ENCODE results near the gene THPO.

The THPO gene

GRCh38 chr3:184361932-184362667 is 15.9 kb downstream of the THPO start:
- peak; percentile 60 to 71 for DNase-seq

- DNase-seq: peak; percentile 54 to 59
Measured at GRCh38 chr3:184361532-184361931, 16.5 kb downstream of the THPO start, which contains the start of the genes CLCN2 and POLR2H. TSS of gene CLCN2 (minus strand) at chr3:184361605. CDS start at chr3:184361479, 126 bp downstream. TSS of gene POLR2H (plus strand) at chr3:184361710. CDS start at chr3:184363493, 1,783 bp downstream.

- DNase-seq: no peak
Measured at GRCh38 chr3:184360929-184361531, 17.0 kb downstream of the THPO start.

- no peak for DNase-seq
Measured at GRCh38 chr3:184360070-184360928, 17.7 kb downstream of the THPO start.

GRCh38 chr3:184359610-184360009 is 18.4 kb downstream of the THPO start:
- no peak for DNase-seq

- DNase-seq: no peak
Measured at GRCh38 chr3:184358921-184359350, 19.1 kb downstream of the THPO start.

- DNase-seq: no peak
Measured at GRCh38 chr3:184358124-184358767, 19.8 kb downstream of the THPO start.

GRCh38 chr3:184357248-184358123 is 20.5 kb downstream of the THPO start:
- DNase-seq: no peak

GRCh38 chr3:184355261-184356040 is 22.6 kb downstream of the THPO start:
- no peak for DNase-seq

GRCh38 chr3:184354754-184355153 is 23.3 kb downstream of the THPO start:
- DNase-seq: no peak

GRCh38 chr3:184354121-184354728 is 23.8 kb downstream of the THPO start:
- DNase-seq: peak; percentile 74 to 77

GRCh38 chr3:184353546-184353941 is 24.5 kb downstream of the THPO start:
- DNase-seq: no peak

- DNase-seq: no peak
Measured at GRCh38 chr3:184352897-184353545, 25.0 kb downstream of the THPO start.

- DNase-seq: no peak
Measured at GRCh38 chr3:184352149-184352785, 25.7 kb downstream of the THPO start.

GRCh38 chr3:184351511-184352148 is 26.4 kb downstream of the THPO start:
- DNase-seq: no peak

GRCh38 chr3:184350618-184351017 is 27.4 kb downstream of the THPO start:
- DNase-seq: no peak

- DNase-seq: no peak
Measured at GRCh38 chr3:184349563-184350470, 28.2 kb downstream of the THPO start.

GRCh38 chr3:184348057-184348382 is 30.0 kb downstream of the THPO start:
- DNase-seq: no peak

Data from activated CD4-positive, alpha-beta T cell treated with anti-CD3 and anti-CD28 coated beads, Interleukin-2, amount 50 U/mL, for 48 hours (primary cell).